Stimulated activated CD8-positive, alpha-beta memory T cell treated with anti-CD3 and anti-CD28 coated beads, Interleukin-2, amount 100 ng/mL, for 48 hours (primary cell): ENCODE results near the gene DES.
"Not testable (repeated sequence)": the region's sequence is repeated elsewhere in the genome, so short reads cannot be mapped to it uniquely, and the experiment has no call there.

Source experiments
- DNase-seq, 2 donors: peaks; one replicate each; pipeline ENCODE4 v3.0.0-alpha.2; 2020; ENCODE audit warnings: low read depth in 2 of 2

DES gene

GRCh38 chr2:219418155-219419011, at the start of gene DES:
DES (plus strand) TSS chr2:219418377; CDS start chr2:219418463, 86 bp downstream.
- DNase-seq = no peak

GRCh38 chr2:219368690-219369191, 49.4 kb upstream of the DES start:
- no peak for DNase-seq

GRCh38 chr2:219369447-219369861, 48.7 kb upstream of the DES start:
- no peak for DNase-seq

- no peak for DNase-seq
Observed at GRCh38 chr2:219378163-219378851, 39.9 kb upstream of the DES start.

- no peak for DNase-seq
Observed at GRCh38 chr2:219380926-219381325, 37.3 kb upstream of the DES start.

GRCh38 chr2:219381448-219381847, 36.7 kb upstream of the DES start:
- DNase-seq = no peak

GRCh38 chr2:219384083-219384713, 34.0 kb upstream of the DES start:
- no peak for DNase-seq

- no peak for DNase-seq
Observed at GRCh38 chr2:219384859-219385258, 33.3 kb upstream of the DES start.

- DNase-seq = no peak
Observed at GRCh38 chr2:219385958-219386520, 32.1 kb upstream of the DES start.

GRCh38 chr2:219386532-219387280, 31.5 kb upstream of the DES start:
- no peak for DNase-seq

GRCh38 chr2:219387306-219388120, 30.7 kb upstream of the DES start, which contains the start of gene DNPEP:
DNPEP (minus strand) TSS chr2:219387912; CDS start chr2:219387794, 118 bp downstream.
- peak; percentile 91 to 94 for DNase-seq

- peak; percentile 99 for DNase-seq
Observed at GRCh38 chr2:219388121-219388906, 29.9 kb upstream of the DES start.

- no peak for DNase-seq
Observed at GRCh38 chr2:219388907-219389156, 29.3 kb upstream of the DES start.

- no peak for DNase-seq
Observed at GRCh38 chr2:219392754-219393153, 25.4 kb upstream of the DES start.

GRCh38 chr2:219395056-219395455, 23.1 kb upstream of the DES start:
- not testable (repeated sequence) for DNase-seq

- DNase-seq = no peak
Observed at GRCh38 chr2:219395609-219396008, 22.6 kb upstream of the DES start.

GRCh38 chr2:219396863-219397457, 21.2 kb upstream of the DES start:
- DNase-seq = no peak

GRCh38 chr2:219398721-219399363, 19.3 kb upstream of the DES start:
- no peak for DNase-seq
